NCI-H2107 treated with DMSO at 0.1 percent for 48 hours (cell line): ENCODE data around the gene REM2.

Experiments used
- DNase-seq: peaks from one replicate; lab custom pipeline; 2025; ENCODE audit not compliant: unreplicated experiment; lab: John Stamatoyannopoulos, UW

The REM2 gene

DNA sequence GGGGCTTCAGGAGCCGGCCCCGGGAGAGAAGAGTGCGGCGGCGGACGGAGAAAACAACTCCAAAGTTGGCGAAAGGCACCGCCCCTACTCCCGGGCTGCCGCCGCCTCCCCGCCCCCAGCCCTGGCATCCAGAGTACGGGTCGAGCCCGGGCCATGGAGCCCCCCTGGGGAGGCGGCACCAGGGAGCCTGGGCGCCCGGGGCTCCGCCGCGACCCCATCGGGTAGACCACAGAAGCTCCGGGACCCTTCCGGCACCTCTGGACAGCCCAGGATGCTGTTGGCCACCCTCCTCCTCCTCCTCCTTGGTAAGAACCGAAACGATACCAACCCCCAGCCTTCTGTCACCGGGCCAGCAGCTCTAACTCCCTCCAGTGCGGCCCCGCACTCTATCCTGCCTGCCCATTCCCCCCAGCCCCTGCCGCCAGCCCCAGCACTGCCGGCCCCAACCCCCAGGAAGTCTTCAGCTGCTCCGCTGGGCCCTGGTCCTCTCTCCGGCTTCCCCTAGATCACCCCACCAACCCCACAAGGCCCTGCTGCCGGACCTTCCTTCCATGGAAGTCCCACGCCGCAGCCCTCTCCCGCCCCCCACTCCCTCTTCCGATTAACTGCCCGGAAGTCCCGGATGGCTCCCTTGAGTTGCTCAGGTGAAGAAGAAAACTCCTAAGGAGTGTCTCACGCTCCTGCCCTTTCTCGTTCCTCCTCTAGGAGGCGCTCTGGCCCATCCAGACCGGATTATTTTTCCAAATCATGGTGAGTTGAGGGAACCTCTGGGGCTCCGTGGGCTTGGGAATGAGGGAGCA, 10.8 kb upstream of the REM2 start:
- DNase-seq: peak; percentile 72

GRCh38 chr14:22872833-22873520, 10.0 kb upstream of the REM2 start:
- no peak for DNase-seq

- DNase-seq: no peak
Observed at GRCh38 chr14:22875003-22875747, 7.8 kb upstream of the REM2 start.

- no peak for DNase-seq
Observed at GRCh38 chr14:22875748-22876319, 7.2 kb upstream of the REM2 start.

- DNase-seq: no peak
Observed at GRCh38 chr14:22877000-22877501, 6.0 kb upstream of the REM2 start.

DNA sequence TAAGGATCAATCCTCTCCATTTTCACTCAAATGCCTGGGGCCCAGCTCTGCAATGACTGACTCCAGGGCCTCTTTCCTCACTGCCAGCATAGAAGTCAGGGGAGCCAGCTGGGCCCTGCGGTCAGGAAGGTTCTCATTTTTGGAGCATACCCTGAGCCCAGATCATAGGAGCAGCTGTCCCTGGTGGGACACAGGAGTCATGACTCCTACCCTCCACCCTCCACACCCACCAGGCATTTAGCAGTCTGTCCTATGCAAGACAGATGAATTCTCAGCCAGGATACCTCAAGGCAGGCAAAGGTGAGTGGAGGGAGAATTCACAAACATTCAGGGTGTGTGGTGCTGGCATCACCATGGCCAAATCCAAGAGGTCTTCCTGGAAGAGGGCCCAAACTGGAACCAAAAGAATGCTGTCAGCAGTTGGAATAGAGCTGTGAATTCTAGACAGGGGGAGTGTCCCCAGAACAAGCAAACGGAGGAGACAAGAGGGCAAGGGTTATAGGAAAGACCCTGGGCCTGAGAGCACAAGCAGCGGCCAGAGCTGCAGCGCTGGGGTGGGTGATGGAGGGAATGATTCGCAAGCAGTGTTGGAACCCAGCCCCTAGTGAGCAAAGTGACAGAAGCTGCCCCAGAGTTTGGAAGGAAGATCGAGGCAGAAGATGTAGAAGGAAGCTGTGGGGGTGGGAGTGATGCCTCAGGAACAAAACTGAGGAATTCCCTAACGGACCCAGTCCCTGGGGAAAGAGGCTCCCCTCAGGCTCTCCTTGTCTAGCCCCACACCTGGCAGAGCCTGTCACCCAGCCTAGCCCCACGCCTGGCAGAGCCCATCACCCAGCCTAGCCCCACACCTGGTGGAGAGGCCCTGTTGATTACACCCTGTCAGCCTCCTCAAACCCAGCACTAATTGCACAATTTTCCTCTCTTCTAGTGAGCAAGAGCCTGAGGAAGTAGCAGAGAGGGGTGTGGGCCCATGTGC, 4.5 kb upstream of the REM2 start:
- no peak for DNase-seq

GRCh38 chr14:22882064-22882463, 958 bp upstream of the REM2 start:
- no peak for DNase-seq

DNA sequence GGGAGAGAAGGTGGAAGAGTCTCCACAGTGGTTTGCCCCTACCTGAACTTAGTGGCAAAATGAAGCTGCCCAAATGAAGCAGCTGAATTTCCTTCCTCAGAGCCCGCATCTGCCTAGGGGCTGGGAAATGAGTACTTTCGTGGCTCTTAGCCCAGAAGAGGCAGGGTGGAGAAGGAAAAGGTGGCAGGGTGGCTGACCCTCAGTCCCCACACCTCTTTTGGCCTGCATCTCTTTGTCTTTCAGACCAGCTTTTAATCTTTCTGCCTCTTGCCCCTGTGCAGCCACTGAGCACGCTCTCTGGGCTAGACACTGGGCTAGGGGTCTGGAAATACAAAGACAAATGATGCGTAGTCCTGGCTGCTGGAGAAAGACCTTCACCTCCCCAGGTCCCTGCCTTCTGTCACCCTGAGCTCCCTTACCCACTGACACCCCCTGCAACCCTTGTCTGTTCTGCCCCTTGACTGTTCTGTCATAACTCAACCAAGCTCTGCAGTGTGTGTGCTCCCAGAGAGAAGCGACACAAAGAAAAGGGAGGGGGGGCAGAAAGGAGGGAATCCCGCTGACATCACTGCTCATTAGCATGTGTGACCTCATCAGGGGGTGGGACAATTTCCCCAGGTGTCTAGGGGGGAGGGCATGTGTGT, 371 bp upstream of the REM2 start:
- DNase-seq: peak; percentile 75

- DNase-seq: no peak
Observed at GRCh38 chr14:22884076-22884737, 1.2 kb downstream of the REM2 start.

GRCh38 chr14:22884738-22885523, 1.9 kb downstream of the REM2 start:
- no peak for DNase-seq

DNA sequence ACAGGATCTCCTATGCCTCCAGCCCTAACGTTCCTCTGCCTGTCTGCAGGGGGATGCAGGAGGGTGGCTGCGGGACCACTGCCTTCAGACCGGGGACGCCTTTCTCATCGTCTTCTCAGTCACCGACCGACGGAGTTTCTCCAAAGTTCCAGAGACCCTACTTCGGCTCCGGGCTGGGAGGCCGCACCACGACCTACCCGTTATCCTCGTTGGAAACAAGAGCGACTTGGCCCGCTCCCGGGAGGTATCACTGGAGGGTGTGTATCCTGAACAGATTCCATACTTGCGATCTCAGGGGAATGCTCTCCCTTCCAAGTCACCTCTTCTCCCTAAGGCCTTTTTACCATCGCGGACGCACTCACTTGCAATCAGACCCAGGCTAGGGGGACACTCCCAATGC, 3.0 kb downstream of the REM2 start:
- no peak for DNase-seq

DNA sequence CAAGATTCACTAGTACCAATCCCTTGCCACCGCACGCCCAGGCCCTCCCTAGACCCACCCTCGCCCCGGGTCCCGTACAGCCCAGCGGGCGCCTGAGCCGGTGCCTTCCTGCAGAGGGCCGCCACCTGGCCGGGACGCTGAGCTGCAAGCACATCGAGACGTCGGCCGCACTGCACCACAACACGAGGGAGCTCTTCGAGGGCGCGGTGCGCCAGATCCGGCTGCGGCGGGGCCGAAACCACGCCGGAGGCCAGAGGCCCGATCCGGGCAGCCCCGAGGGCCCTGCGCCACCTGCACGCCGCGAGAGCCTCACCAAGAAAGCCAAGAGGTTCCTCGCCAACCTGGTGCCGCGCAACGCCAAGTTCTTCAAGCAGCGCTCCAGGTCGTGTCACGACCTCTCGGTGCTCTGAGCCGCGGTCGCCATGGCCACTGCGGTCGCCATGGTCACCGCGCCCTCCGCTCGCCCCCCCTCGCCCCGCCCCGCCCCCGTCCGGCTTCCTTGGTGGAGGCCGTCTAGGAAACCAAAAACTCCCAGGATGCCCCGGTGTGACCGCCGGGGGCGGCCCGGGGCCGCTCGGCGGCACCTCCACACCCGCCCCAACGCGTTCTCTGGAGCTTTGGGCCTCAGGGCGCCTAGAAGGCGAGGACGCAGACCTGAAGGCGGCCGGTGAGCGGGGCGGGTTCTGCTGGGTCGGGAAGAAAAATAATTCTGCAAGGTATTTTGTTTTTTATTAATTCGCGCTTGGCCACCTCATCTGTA, 3.7 kb downstream of the REM2 start:
- no peak for DNase-seq

DNA sequence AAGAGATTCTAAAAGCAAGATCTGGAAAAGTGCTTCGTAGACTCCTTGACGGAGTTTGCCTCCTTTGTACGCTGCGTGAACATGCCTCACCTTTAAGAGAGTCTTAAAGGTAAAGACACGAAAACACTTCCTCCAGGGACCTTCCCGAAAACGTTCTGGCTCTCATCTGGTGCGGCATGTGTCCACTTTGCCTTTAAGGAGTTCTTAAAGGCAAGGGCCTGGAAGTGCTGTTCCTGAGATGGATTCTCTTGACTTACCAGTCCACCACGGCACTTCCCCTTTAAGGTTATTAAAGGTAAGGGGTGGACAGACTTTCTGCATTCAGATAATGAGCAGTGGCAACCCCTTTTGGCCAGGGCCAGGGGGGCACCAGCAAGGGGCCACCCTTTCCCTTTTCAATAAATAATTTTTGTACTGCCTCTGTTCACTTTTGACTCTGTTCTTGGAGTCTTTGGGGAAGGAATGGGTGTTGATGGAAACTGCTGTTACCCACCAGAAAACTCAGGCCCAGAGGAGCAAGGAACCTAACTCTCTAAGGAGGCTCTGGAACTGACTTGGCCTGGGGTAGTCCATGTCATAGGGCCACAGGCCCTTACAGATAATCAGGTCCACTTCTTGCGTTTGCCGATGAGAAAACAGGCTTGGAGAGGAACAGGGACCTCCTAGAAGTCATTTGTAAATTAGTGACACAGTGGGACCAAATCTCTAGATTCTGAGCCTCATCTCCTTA, 4.4 kb downstream of the REM2 start:
- DNase-seq: peak; percentile 85

DNA sequence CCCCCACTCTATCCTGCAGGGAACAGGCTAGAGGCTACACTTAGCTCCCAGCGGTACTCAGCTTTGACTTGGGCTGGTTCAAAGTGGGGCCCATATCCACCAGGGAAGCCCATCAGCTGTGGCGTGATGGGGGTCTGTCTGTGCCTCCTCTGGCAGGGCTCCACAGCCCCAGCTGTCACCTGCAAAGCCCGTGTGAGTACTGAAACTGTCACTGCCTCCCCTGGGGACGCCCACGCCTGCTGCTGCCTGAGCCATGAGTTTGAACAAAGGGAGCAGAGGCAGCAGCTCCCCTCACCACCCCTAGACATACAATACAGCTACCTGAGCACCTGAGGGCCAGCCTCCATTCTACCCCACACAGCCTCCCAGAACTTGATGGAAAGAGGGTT, 5.0 kb downstream of the REM2 start:
- peak; percentile 62 for DNase-seq

DNA sequence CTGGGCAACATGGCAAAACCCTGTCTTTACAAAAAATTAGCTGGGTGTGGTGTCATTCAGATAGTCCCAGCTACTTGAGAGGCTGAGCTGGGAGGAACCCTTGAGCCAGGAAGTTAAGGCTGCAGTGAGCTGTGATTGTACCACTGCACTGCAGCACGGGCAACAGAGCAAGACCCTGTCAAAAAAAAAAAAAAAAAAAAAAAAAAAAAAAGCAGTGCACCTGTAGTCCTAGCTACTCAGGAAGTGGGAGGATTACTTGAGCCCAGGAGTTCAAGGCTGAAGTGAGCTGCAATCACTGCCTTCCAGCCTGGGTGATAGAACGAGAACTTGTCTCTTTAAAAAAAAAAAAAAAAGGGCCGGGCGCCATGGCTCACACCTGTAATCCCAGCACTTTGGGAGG, 5.6 kb downstream of the REM2 start:
- DNase-seq: no peak

GRCh38 chr14:22890416-22890815, 7.4 kb downstream of the REM2 start:
- no peak for DNase-seq

GRCh38 chr14:22892488-22892887, 9.5 kb downstream of the REM2 start:
- no peak for DNase-seq
